ENCODE data around the gene PPM1J.
"Not testable (repeated sequence)": the region's sequence is repeated elsewhere in the genome, so short reads cannot be mapped to it uniquely, and the experiment has no call there.

GRCh38 chr1:112721294-112721693, 6.2 kb upstream of the PPM1J start:
- TF ChIP-seq CTCF (IDR thresholded peaks at IDR 0.05; ENCODE audit: low read length); EZH2 (IDR thresholded peaks at IDR 0.05; ENCODE audit: borderline replicate concordance, low read length): not testable (repeated sequence)
